Liver (tissue), 9 donors: Measurements from ENCODE around the gene RNU1-2. TPM values are rescaled to one million over a fixed set of nuclear protein-coding genes. Genes with fewer than 3 reads are reported as not detected.
"Not testable (repeated sequence)": the region's sequence is repeated elsewhere in the genome, so short reads cannot be mapped to it uniquely, and the experiment has no call there.

Experiments used
- DNase-seq: peaks from one replicate; pipeline ENCODE4 v3.0.0-alpha.2; 2017; ENCODE audit warnings: low spot score
- H3K27ac ChIP-seq, 2 donors: one replicate each; pipeline ENCODE4 v1.7.0; 2013; ENCODE audit warnings: inconsistent platforms in 2 of 2, low read length in 2 of 2, control low read depth in 1 of 2, low read depth in 1 of 2, mild to moderate bottlenecking in 1 of 2
- H3K27me3 ChIP-seq, 4 donors: one replicate each; pipeline versions ENCODE4 v1.6.1 to v1.7.0; 2013; ENCODE audit warnings: low read length in 3 of 4, inconsistent platforms in 1 of 4, mild to moderate bottlenecking in 1 of 4, moderate library complexity in 1 of 4; ENCODE audit not compliant: control insufficient read depth in 4 of 4, insufficient read depth in 4 of 4
- H3K36me3 ChIP-seq, 4 donors: one replicate each; pipeline versions ENCODE4 v1.6.1 to v1.7.0; 2013; ENCODE audit warnings: low read length in 3 of 4, mild to moderate bottlenecking in 3 of 4, low read depth in 1 of 4, moderate library complexity in 1 of 4; ENCODE audit not compliant: control insufficient read depth in 4 of 4, insufficient read depth in 3 of 4
- H3K4me1 ChIP-seq, 4 donors: one replicate each; pipeline versions ENCODE4 v1.6.1 to v1.7.0; 2013; ENCODE audit warnings: low read length in 3 of 4, mild to moderate bottlenecking in 3 of 4, moderate library complexity in 1 of 4; ENCODE audit not compliant: control insufficient read depth in 4 of 4, insufficient read depth in 4 of 4
- H3K4me3 ChIP-seq, 3 donors: one replicate each; pipeline versions ENCODE4 v1.6.1 to v1.7.0; 2013; ENCODE audit warnings: low read length in 3 of 3, control low read depth in 1 of 3, low read depth in 1 of 3, mild to moderate bottlenecking in 1 of 3
- H3K9ac ChIP-seq, 2 donors: one replicate each; pipeline ENCODE4 v1.7.0; 2013; ENCODE audit warnings: low read length in 2 of 2, mild to moderate bottlenecking in 2 of 2, moderate library complexity in 2 of 2, control low read depth in 1 of 2, low read depth in 1 of 2
- H3K9me3 ChIP-seq, 4 donors: one replicate each; pipeline versions ENCODE4 v1.6.1 to v1.7.0; 2013; ENCODE audit warnings: low read length in 3 of 4; ENCODE audit not compliant: control insufficient read depth in 4 of 4
- EGR1 ChIP-seq, 2 donors: IDR thresholded peaks; 2 replicates each; pipeline ENCODE4 v1.6.1; 2016 to 2018; ENCODE audit warnings: antibody characterized with exemption in 2 of 2, low read depth in 2 of 2
- FOXA2 ChIP-seq: IDR thresholded peaks from 2 replicates; pipeline ENCODE4 v1.6.1; 2016; ENCODE audit warnings: antibody characterized with exemption
- GABPA ChIP-seq, 2 donors: IDR thresholded peaks in 1 of 2; conservative IDR thresholded peaks in 1 of 2; 2 replicates each; pipeline ENCODE4 v1.6.1; 2016; ENCODE audit warnings: antibody characterized with exemption in 2 of 2, mild to moderate bottlenecking in 1 of 2, moderate library complexity in 1 of 2
- HNF4A ChIP-seq, 2 donors: conservative IDR thresholded peaks; 2 replicates each; pipeline ENCODE4 v1.6.1; 2016; ENCODE audit warnings: antibody characterized with exemption in 2 of 2, mild to moderate bottlenecking in 2 of 2
- HNF4G ChIP-seq: IDR thresholded peaks from 2 replicates; pipeline ENCODE4 v1.6.1; 2016; ENCODE audit warnings: antibody characterized with exemption
- REST ChIP-seq: IDR thresholded peaks from 2 replicates; pipeline ENCODE4 v1.6.1; 2016; ENCODE audit warnings: antibody characterized with exemption, mild to moderate bottlenecking
- TAF1 ChIP-seq: conservative IDR thresholded peaks from 2 replicates; pipeline ENCODE4 v1.6.1; 2016; ENCODE audit warnings: antibody characterized with exemption, mild to moderate bottlenecking
- YY1 ChIP-seq: IDR thresholded peaks from 2 replicates; pipeline ENCODE4 v1.6.1; 2016; ENCODE audit warnings: antibody characterized with exemption, mild to moderate bottlenecking
- ZBTB33 ChIP-seq: IDR thresholded peaks from 2 replicates; pipeline ENCODE4 v1.6.1; 2016; ENCODE audit warnings: antibody characterized with exemption
- WGBS: extraction: QIAGEN DNeasy Blood & Tissue Kit; methylation state at CpG from one replicate; pipeline ENCODE4 v1.1.7; 2013; 5-methylcytosine and 5-hydroxymethylcytosine counted together
- polyA plus RNA-seq, 2 donors: library from polyadenylated mRNA; stranded (reverse) in 1 of 2; unstranded in 1 of 2; fragments of 200-250 nt in 1 of 2; fragments of >200 nt in 1 of 2; fragmentation: Nextera tagmentation in 1 of 2; extraction: Ambion mirVana in 1 of 2; gene quantifications; one replicate each; pipeline versions ENCODE4 v1.2.1 to v1.2.3, GENCODE V29; 2013 to 2015
- total RNA-seq, 2 donors: library from RNA; depleted of rRNA; stranded (reverse); fragments of >200 nt; gene quantifications; one replicate each; pipeline ENCODE4 v1.2.3, GENCODE V29; 2014
- donor health status: healthy.
- donor health status: healthy.
- donor health status: healthy.
- donor health status: healthy.
- donor health status: healthy.

The RNU1-2 gene
- total and polyA plus RNA-seq, 4 donors: under 0.01 to 16.7 (median under 0.01) TPM; not detected in 1

GRCh38 chr1:16929146-16930041 is 33.6 kb downstream of the RNU1-2 start:
- H3K9ac ChIP-seq, H3K27ac ChIP-seq, H3K36me3 ChIP-seq, H3K9me3 ChIP-seq, H3K27me3 ChIP-seq, H3K4me1 ChIP-seq, DNase-seq, H3K4me3 ChIP-seq: not testable (repeated sequence)
- 92% methylated on average over 24 of the region's 24 CpGs for WGBS

GRCh38 chr1:16931206-16931934 is 35.6 kb downstream of the RNU1-2 start:
- 90% methylated on average over 18 of the region's 18 CpGs for WGBS
- not testable (repeated sequence) for H3K9me3 ChIP-seq, H3K4me1 ChIP-seq, H3K9ac ChIP-seq, H3K36me3 ChIP-seq, H3K4me3 ChIP-seq, H3K27me3 ChIP-seq, DNase-seq, H3K27ac ChIP-seq

GRCh38 chr1:16933945-16934344 is 38.2 kb downstream of the RNU1-2 start:
- not testable (repeated sequence) for DNase-seq, H3K36me3 ChIP-seq, H3K27me3 ChIP-seq, H3K4me3 ChIP-seq, H3K4me1 ChIP-seq, H3K9ac ChIP-seq, H3K9me3 ChIP-seq, H3K27ac ChIP-seq

- not testable (repeated sequence) for H3K27ac ChIP-seq, H3K27me3 ChIP-seq, H3K4me3 ChIP-seq, H3K9me3 ChIP-seq, H3K4me1 ChIP-seq, H3K36me3 ChIP-seq, DNase-seq, H3K9ac ChIP-seq
- WGBS: 95% methylated on average over 16 of the region's 16 CpGs
Measured at GRCh38 chr1:16936580-16936979, 40.8 kb downstream of the RNU1-2 start.

- Histone ChIP-seq H3K27ac (no peak overlapping the region), H3K9ac (no peak overlapping the region), H3K4me1 (no peaks in the 10 kb centered on the region), H3K27me3 (no peaks in the 10 kb centered on the region), H3K36me3 (peaks cover 0 to 3% (median 0%) of the 10 kb centered on the region in 4 donors), H3K4me3 (no peak overlapping the region), H3K9me3 (no peaks in the 10 kb centered on the region)
- DNase-seq: no peak
- 53% methylated on average over 51 of the region's 51 CpGs for WGBS
- TF ChIP-seq EGR1 (IDR thresholded peaks at IDR 0.05; ENCODE audit: low read depth in 2 of 2) (no peak), ZBTB33 (no peak), HNF4G (no peak), REST (no peak), YY1 (no peak), GABPA (IDR thresholded peaks at IDR 0.05 in 1 of 2, conservative IDR thresholded peaks at IDR 0.05 in 1 of 2) (no peak), HNF4A (conservative IDR thresholded peaks at IDR 0.05) (no peak), FOXA2 (no peak), TAF1 (no peak)
Measured at GRCh38 chr1:16938351-16939321, 42.9 kb downstream of the RNU1-2 start.
